Adipocyte (in vitro differentiated cells): ENCODE data around the gene HNRNPU.

Experiments used
- DNase-seq: peaks from one replicate; pipeline ENCODE4 v3.0.0-alpha.2; 2015; ENCODE audit warnings: low read depth
- H3K27me3 ChIP-seq: replicated peaks from 2 replicates; pipeline ENCODE4 v1.7.0; 2013; ENCODE audit warnings: mild to moderate bottlenecking, low read length, moderate library complexity; ENCODE audit not compliant: control insufficient read depth, insufficient read depth
- H3K36me3 ChIP-seq: 2 replicates; pipeline ENCODE4 v1.7.0; 2013; ENCODE audit warnings: low read length, mild to moderate bottlenecking, moderate library complexity; ENCODE audit not compliant: control insufficient read depth, insufficient read depth, severe bottlenecking
- H3K4me1 ChIP-seq: 2 replicates; pipeline ENCODE4 v1.7.0; 2013; ENCODE audit warnings: mild to moderate bottlenecking, low read length, moderate library complexity; ENCODE audit not compliant: control insufficient read depth, insufficient read depth
- H3K4me3 ChIP-seq: 2 replicates; pipeline ENCODE4 v1.7.0; 2013; ENCODE audit warnings: mild to moderate bottlenecking, low read length, moderate library complexity
- H3K9ac ChIP-seq: 2 replicates; pipeline ENCODE4 v1.7.0; 2013; ENCODE audit warnings: mild to moderate bottlenecking, low read length, moderate library complexity
- H3K9me3 ChIP-seq: 2 replicates; pipeline ENCODE4 v1.7.0; 2013; ENCODE audit warnings: mild to moderate bottlenecking, low read length, moderate library complexity; ENCODE audit not compliant: control insufficient read depth

HNRNPU gene

GRCh38 chr1:244864253-244865027, at the start of gene HNRNPU:
HNRNPU (minus strand) TSS chr1:244864543; CDS start chr1:244864307, 236 bp downstream.
- Histone ChIP-seq H3K9ac (peak within 1 kb of the TSS; percentile 100), H3K9me3 (no peaks in the 10 kb centered on the region), H3K36me3 (peaks cover 17% of the 10 kb centered on the region), H3K4me3 (peak within 1 kb of the TSS; percentile 99), H3K27me3 (no peaks in the 10 kb centered on the region), H3K4me1 (peaks cover 36% of the 10 kb centered on the region)
- DNase-seq = peak; percentile 99

- Histone ChIP-seq H3K9me3 (no peaks in the 10 kb centered on the region), H3K4me1 (peaks cover under 1% of the 10 kb centered on the region), H3K36me3 (no peaks in the 10 kb centered on the region), H3K9ac (no peak overlapping the region), H3K27me3 (peaks cover 4% of the 10 kb centered on the region), H3K4me3 (no peak overlapping the region)
- DNase-seq = no peak
Measured at GRCh38 chr1:244913806-244914205, 49.5 kb upstream of the HNRNPU start.

GRCh38 chr1:244904119-244904518, 39.8 kb upstream of the HNRNPU start:
- no peaks in the 10 kb centered on the region for H3K36me3 ChIP-seq
- H3K9ac ChIP-seq = no peak overlapping the region
- no peaks in the 10 kb centered on the region for H3K9me3 ChIP-seq
- no peaks in the 10 kb centered on the region for H3K27me3 ChIP-seq
- no peak overlapping the region for H3K4me3 ChIP-seq
- no peak for DNase-seq
- H3K4me1 ChIP-seq = no peaks in the 10 kb centered on the region

- Histone ChIP-seq H3K4me3 (no peak overlapping the region), H3K4me1 (no peaks in the 10 kb centered on the region), H3K27me3 (no peaks in the 10 kb centered on the region), H3K36me3 (no peaks in the 10 kb centered on the region), H3K9me3 (no peaks in the 10 kb centered on the region), H3K9ac (no peak overlapping the region)
- DNase-seq = peak; percentile 35
Measured at GRCh38 chr1:244901400-244902015, 37.2 kb upstream of the HNRNPU start.

- Histone ChIP-seq H3K9ac (no peak overlapping the region), H3K9me3 (no peaks in the 10 kb centered on the region), H3K27me3 (no peaks in the 10 kb centered on the region), H3K36me3 (no peaks in the 10 kb centered on the region), H3K4me1 (no peaks in the 10 kb centered on the region), H3K4me3 (no peak overlapping the region)
- DNase-seq = no peak
Measured at GRCh38 chr1:244897476-244898254, 33.3 kb upstream of the HNRNPU start.

GRCh38 chr1:244896550-244896949, 32.2 kb upstream of the HNRNPU start:
- Histone ChIP-seq H3K27me3 (no peaks in the 10 kb centered on the region), H3K4me3 (no peak overlapping the region), H3K9me3 (no peaks in the 10 kb centered on the region), H3K9ac (no peak overlapping the region), H3K36me3 (no peaks in the 10 kb centered on the region), H3K4me1 (no peaks in the 10 kb centered on the region)
- peak; percentile 67 for DNase-seq

- H3K36me3 ChIP-seq = no peaks in the 10 kb centered on the region
- H3K4me3 ChIP-seq = no peak overlapping the region
- no peaks in the 10 kb centered on the region for H3K9me3 ChIP-seq
- no peaks in the 10 kb centered on the region for H3K27me3 ChIP-seq
- no peak overlapping the region for H3K9ac ChIP-seq
- no peaks in the 10 kb centered on the region for H3K4me1 ChIP-seq
- DNase-seq = no peak
Measured at GRCh38 chr1:244893836-244894235, 29.5 kb upstream of the HNRNPU start.

- H3K36me3 ChIP-seq = no peaks in the 10 kb centered on the region
- H3K4me1 ChIP-seq = no peaks in the 10 kb centered on the region
- DNase-seq = no peak
- H3K4me3 ChIP-seq = no peak overlapping the region
- no peaks in the 10 kb centered on the region for H3K27me3 ChIP-seq
- H3K9me3 ChIP-seq = no peaks in the 10 kb centered on the region
- H3K9ac ChIP-seq = no peak overlapping the region
Measured at GRCh38 chr1:244887281-244887680, 22.9 kb upstream of the HNRNPU start.

- no peak for DNase-seq
- H3K4me3 ChIP-seq = no peak overlapping the region
Measured at GRCh38 chr1:244881552-244882280, 17.4 kb upstream of the HNRNPU start.

GRCh38 chr1:244878681-244879080, 14.3 kb upstream of the HNRNPU start:
- Histone ChIP-seq H3K36me3 (no peaks in the 10 kb centered on the region), H3K9me3 (no peaks in the 10 kb centered on the region), H3K4me3 (no peak overlapping the region), H3K9ac (no peak overlapping the region), H3K4me1 (no peaks in the 10 kb centered on the region), H3K27me3 (peaks cover 2% of the 10 kb centered on the region)
- DNase-seq = no peak

More at GRCh38 chr1:244881552-244882280, 17.4 kb upstream of the HNRNPU start:
- Histone ChIP-seq H3K4me1 (no peaks in the 10 kb centered on the region), H3K36me3 (no peaks in the 10 kb centered on the region), H3K9ac (no peak overlapping the region), H3K27me3 (peaks cover 2% of the 10 kb centered on the region), H3K9me3 (no peaks in the 10 kb centered on the region)
